Measurements from ENCODE around the gene CDK9.

The CDK9 gene

GRCh38 chr9:127796225-127796813 lies 10.5 kb downstream of the CDK9 start:
- TF ChIP-seq SP1 (IDR thresholded peaks at IDR 0.05), result no peak
- TF ChIP-seq FOXM1 (IDR thresholded peaks at IDR 0.05; ENCODE audit: borderline replicate concordance), result no peak
- no peak for TF ChIP-seq L3MBTL2 (conservative IDR thresholded peaks at IDR 0.05)
- no peak for TF ChIP-seq SUZ12 (IDR thresholded peaks at IDR 0.05)
- TF ChIP-seq PKNOX1 (IDR thresholded peaks at IDR 0.05), result no peak
- TF ChIP-seq HDGF (IDR thresholded peaks at IDR 0.05; ENCODE audit: borderline replicate concordance), result no peak
- no peak for TF ChIP-seq ELF4 (IDR thresholded peaks at IDR 0.05)
- no peak for TF ChIP-seq BHLHE40 (IDR thresholded peaks at IDR 0.05; ENCODE audit: borderline replicate concordance)
- no peak for TF ChIP-seq FOXA1 (IDR thresholded peaks at IDR 0.05)
- TF ChIP-seq NFRKB (IDR thresholded peaks at IDR 0.05), result no peak
- TF ChIP-seq ARNT (IDR thresholded peaks at IDR 0.05), result no peak
- no peak for TF ChIP-seq CTBP1 (IDR thresholded peaks at IDR 0.05; ENCODE audit: borderline replicate concordance)
- TF ChIP-seq TARDBP (IDR thresholded peaks at IDR 0.05), result no peak
- TF ChIP-seq ZNF384 (IDR thresholded peaks at IDR 0.05), result no peak
- POLR2A ChIA-PET, result no interaction called here
- no peak for DNase-seq (ENCODE audit: extremely low spot score)
- CTCF ChIA-PET, result no interaction called here

GRCh38 chr9:127796852-127797370 lies 11.1 kb downstream of the CDK9 start:
- TF ChIP-seq BHLHE40 (IDR thresholded peaks at IDR 0.05; ENCODE audit: borderline replicate concordance), result no peak
- TF ChIP-seq FOXA1 (IDR thresholded peaks at IDR 0.05), result no peak
- TF ChIP-seq ZNF384 (IDR thresholded peaks at IDR 0.05), result no peak
- no peak for TF ChIP-seq TARDBP (IDR thresholded peaks at IDR 0.05)
- no peak for TF ChIP-seq PKNOX1 (IDR thresholded peaks at IDR 0.05)
- no peak for TF ChIP-seq CTBP1 (IDR thresholded peaks at IDR 0.05; ENCODE audit: borderline replicate concordance)
- TF ChIP-seq ARNT (IDR thresholded peaks at IDR 0.05), result no peak
- TF ChIP-seq FOXM1 (IDR thresholded peaks at IDR 0.05; ENCODE audit: borderline replicate concordance), result no peak
- no peak for TF ChIP-seq HDGF (IDR thresholded peaks at IDR 0.05; ENCODE audit: borderline replicate concordance)
- TF ChIP-seq SUZ12 (IDR thresholded peaks at IDR 0.05), result no peak
- TF ChIP-seq LEF1 (IDR thresholded peaks at IDR 0.05; ENCODE audit: borderline replicate concordance), result no peak
- no peak for TF ChIP-seq NFRKB (IDR thresholded peaks at IDR 0.05)
- TF ChIP-seq ELF4 (IDR thresholded peaks at IDR 0.05), result no peak
- TF ChIP-seq FOXK2 (IDR thresholded peaks at IDR 0.05), result no peak
- no peak for TF ChIP-seq L3MBTL2 (conservative IDR thresholded peaks at IDR 0.05)
- no peak for TF ChIP-seq SP1 (IDR thresholded peaks at IDR 0.05)
- no peak for DNase-seq (ENCODE audit: extremely low spot score)
- ChIA-PET POLR2A (no interaction called here), CTCF (no interaction called here)

- no peak for DNase-seq (ENCODE audit: extremely low spot score)
- no peak for TF ChIP-seq SP1 (IDR thresholded peaks at IDR 0.05)
- TF ChIP-seq FOXM1 (IDR thresholded peaks at IDR 0.05; ENCODE audit: borderline replicate concordance), result no peak
- no peak for TF ChIP-seq CTBP1 (IDR thresholded peaks at IDR 0.05; ENCODE audit: borderline replicate concordance)
- no peak for TF ChIP-seq FOXA1 (IDR thresholded peaks at IDR 0.05)
- TF ChIP-seq ZNF384 (IDR thresholded peaks at IDR 0.05), result no peak
- no peak for TF ChIP-seq LEF1 (IDR thresholded peaks at IDR 0.05; ENCODE audit: borderline replicate concordance)
- no peak for TF ChIP-seq HDGF (IDR thresholded peaks at IDR 0.05; ENCODE audit: borderline replicate concordance)
- TF ChIP-seq NFRKB (IDR thresholded peaks at IDR 0.05), result no peak
- TF ChIP-seq BHLHE40 (IDR thresholded peaks at IDR 0.05; ENCODE audit: borderline replicate concordance), result no peak
- no peak for TF ChIP-seq ARNT (IDR thresholded peaks at IDR 0.05)
- no peak for TF ChIP-seq SUZ12 (IDR thresholded peaks at IDR 0.05)
- TF ChIP-seq ELF4 (IDR thresholded peaks at IDR 0.05), result no peak
- TF ChIP-seq L3MBTL2 (conservative IDR thresholded peaks at IDR 0.05), result no peak
- CTCF ChIA-PET, result interaction anchor here (0.5 kb wide), 1 partner anchor 23 kb away, joined by 3 read pairs; no protein-coding TSS in a partner anchor
- POLR2A ChIA-PET, result interaction anchor here (0.8 to 1.0 kb wide), 2 partner anchors 9 to 17 kb away, joined by 4 to 5 read pairs; no protein-coding TSS in a partner anchor
Observed at GRCh38 chr9:127801955-127802575, 16.2 kb downstream of the CDK9 start.

GRCh38 chr9:127802576-127803443 lies 17.0 kb downstream of the CDK9 start, which contains the start of gene FPGS:
TSS of gene FPGS (plus strand) at chr9:127802882. CDS start at chr9:127802925, 43 bp downstream.
- peak; percentile 92 for DNase-seq (ENCODE audit: extremely low spot score)
- TF ChIP-seq L3MBTL2 (conservative IDR thresholded peaks at IDR 0.05) (peak; percentile 66; the same call in 1 of the 2 replicates), PKNOX1 (IDR thresholded peaks at IDR 0.05) (peak; percentile 68), FOXA1 (IDR thresholded peaks at IDR 0.05) (no peak), CTBP1 (IDR thresholded peaks at IDR 0.05; ENCODE audit: borderline replicate concordance) (no peak), SUZ12 (IDR thresholded peaks at IDR 0.05) (no peak), LEF1 (IDR thresholded peaks at IDR 0.05; ENCODE audit: borderline replicate concordance) (no peak), SP1 (IDR thresholded peaks at IDR 0.05) (no peak), TARDBP (IDR thresholded peaks at IDR 0.05) (no peak), ELF4 (IDR thresholded peaks at IDR 0.05) (peak; percentile 39; the same call in 1 of the 2 replicates)
- CTCF ChIA-PET, result no interaction called here
- POLR2A ChIA-PET, result interaction anchor here (0.8 to 1.0 kb wide), 2 partner anchors 10 to 17 kb away, joined by 4 to 5 read pairs; no protein-coding TSS in a partner anchor
